NCI-H1048 (cell line): ENCODE results near the gene JMJD1C.
"Not testable (repeated sequence)": the region's sequence is repeated elsewhere in the genome, so short reads cannot be mapped to it uniquely, and the experiment has no call there.

ENCODE experiments used
- DNase-seq: peaks from one replicate; lab custom pipeline; 2025; lab: John Stamatoyannopoulos, UW

The JMJD1C gene

DNA sequence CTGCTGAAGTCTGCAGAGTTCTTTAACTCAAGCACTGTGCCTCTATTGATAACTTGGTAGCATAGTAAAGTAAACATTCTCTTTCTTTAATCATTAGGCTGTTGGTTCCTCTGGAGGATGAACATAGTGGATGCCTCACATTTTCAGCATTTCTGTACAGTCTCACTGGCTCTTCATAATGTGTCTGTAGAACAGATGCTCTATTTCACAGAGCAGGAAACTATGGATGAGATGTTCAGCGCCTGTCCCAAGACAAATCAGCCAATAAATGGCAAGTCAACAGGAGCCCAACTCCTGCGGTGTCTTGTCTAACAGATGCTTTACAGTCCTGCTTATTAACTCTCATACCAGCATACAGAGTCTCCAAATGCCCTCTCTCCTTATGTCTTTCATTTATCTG lies 296.2 kb downstream of the JMJD1C start:
- DNase-seq: no peak

DNA sequence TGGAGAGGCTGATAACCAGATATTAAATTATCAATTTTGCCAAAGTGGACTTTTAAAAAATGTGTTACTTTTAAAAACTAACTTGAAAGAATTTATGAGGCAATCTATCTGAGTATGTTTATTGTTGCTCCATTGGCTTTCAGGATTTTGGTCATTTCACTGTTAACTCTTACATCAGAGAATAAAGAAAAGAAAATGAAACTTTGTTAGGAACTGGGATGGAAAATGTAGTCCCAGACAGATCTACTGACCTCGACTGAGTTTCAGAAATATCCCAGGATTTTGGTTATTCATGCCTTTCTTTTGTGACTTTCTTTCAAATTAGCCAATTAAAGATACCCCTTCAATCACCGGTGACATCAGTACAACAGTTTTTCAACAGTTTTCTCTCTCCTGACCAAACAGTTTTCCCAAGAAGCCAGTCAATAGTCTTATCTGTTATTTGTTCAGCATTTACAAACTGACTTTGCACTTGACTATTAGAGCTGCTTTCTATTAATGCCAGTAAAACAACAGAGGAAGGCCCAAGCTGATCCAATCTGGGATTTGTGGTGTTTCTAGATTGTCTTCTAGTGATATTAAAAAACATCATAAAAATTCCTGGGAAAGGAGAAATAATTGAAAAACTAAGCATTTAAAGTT lies 296.8 kb downstream of the JMJD1C start:
- DNase-seq: no peak

DNA sequence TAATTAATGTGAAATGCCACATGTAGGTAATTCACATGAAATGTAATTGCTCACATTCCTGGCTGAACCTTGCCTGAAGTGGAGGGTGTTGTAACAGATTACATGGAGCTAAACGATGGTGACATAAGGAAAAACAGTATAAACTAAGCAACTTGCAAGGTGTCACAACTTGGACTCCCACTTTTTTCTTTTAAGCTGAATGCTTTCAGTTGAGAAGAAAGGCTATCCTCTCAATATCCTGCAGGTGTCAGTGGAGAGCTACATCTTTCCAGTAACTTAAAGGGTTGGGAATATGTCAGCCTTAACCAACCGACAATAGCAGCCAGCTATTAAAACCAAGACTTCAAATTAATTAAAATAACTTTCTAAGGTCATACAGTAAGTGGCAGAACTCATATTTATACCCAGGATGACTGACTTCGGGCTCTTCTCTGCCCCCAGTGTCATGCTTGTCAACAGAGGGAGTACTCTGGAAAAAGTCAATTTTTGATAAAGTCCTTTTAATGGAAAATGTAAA lies 299.0 kb downstream of the JMJD1C start:
- no peak for DNase-seq

DNA sequence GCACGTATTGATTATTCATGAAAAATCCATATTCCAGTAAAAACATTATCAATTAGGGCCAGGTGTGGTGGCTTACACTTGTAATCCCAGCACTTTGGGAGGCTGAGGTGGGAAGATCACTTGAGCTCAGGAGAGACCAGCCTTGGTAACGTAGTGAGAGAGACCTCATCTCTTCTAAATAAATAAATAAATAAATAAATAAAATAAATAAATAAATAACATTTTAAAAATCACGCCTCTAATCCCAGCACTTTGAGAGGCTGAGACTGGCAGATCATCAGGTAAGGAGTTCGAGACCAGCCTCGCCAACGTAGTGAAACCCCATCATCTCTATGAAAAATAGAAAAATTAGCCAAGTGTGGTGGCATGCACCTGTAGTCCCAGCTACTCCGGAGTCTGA lies 300.5 kb downstream of the JMJD1C start:
- DNase-seq: no peak

DNA sequence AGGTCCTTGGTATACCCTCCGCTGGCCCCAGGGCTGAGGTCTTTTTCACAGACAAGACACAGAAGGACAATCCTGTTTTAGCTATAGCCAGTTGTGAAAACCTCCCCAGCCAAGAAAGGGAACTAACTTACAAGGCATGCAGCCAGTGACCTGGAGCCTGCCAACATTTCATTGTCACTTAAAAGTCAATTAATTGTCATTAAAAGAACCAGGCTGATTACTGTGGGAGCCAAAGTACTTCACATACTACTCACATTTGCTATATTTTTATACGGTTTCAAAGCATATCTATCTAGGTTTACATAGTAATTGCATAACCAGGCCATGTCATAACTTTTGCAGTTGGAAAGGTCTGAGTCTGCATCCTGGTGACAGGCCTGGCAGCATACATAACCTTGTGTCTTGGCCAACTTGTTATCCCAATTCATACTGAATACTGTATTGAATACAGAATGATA lies 301.6 kb downstream of the JMJD1C start:
- DNase-seq: no peak

DNA sequence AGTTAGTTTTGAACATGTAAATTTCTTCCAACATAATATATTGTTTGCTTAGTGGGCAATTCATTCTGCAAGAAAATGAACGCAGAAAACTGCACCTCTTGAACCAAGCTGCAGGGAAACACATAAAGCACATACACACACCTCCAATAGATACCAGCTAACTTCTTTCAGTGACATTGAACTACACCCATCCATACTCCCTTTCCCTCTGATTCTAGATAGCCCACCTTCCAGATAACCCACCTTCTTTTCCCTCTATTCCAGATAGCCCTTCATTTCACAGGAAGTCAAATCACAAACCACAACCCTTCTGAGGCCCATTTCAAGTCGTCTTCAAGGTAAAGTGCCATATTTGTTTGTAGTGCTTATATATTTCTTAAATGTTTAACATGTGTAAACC lies 304.2 kb downstream of the JMJD1C start:
- DNase-seq: no peak

DNA sequence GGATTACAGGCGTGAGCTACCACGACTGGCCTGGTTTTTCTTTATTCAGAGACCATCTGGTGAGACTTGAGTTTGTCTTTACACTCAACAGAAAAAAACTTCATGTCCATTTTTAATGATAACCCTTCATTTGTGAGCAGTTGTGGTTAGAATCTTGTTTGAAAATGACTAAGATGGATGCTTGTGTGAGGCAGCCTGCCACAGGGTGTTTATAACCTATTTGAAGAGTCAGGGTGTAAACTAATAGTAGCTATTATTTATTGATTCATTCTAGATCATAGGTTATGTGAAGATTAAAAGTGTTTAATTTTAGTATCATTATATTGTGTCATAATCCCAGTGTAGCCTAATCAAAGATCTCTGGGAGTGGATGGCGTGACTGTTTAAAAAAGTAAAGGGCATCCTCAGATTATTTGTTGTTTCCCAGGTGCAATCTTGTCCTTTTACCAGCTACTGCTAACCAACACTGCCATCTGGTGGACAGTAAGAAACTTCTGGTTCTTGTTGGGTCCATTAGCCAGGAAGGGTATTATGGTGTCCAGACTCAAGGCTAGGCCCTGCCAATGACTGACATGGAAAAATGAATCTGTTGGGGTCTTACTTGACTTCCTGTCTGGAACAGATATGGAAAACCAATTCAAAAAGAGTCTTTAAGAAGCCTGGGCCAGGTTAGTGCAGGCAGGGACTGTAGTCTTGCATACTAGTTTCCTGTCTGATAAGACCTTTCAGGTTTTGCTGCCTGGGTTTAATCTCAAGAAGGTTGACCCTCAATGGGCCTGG lies 307.7 kb downstream of the JMJD1C start:
- peak; percentile 15 for DNase-seq

DNA sequence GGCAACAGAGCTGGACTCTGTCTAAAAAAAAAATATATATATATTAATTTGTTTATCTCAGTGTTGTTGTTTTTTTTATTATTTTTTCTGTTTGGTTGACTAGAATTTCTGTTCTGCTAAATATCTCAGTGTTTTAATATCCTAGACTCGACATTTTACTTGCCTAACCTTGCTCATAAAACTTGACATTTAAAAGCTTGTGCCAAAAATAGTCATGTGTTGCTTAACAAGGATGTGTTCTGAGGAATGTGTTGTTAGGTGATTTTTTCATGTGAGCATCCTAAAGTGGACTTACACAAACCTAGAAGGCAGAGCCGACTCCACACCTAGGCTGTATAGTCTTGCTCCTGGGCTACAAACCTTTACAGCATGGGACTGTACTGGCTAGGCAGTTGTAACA lies 309.5 kb downstream of the JMJD1C start:
- no peak for DNase-seq

DNA sequence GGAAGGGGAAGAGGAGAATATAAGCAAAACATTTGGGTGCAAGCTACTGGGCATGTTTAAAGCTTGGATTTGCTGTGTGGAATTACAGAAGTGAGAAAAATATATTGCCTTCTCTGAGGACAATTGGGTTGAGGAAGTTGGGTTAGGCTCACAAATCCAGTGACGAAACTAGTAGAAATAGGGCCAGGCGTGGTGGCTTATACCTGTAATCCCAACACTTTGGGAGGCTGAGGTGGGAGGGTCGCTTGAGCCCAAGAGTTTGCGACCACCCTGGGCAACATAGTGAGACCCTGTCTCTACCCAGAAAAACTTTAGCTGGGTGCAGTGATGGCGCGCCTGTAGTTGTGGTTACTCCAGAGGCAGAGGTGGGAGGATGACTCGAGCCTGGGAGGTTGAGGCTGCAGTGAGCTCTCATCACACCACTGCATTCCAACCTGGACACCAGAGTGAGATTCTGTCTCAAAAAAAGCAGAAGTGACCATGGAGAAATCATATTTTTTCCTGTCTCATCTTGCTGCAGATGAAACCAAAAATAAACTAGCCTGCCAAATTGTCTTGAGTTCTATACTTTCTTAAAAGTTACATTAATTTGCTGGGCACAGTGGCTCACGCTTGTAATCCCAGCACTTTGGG lies 310.3 kb downstream of the JMJD1C start:
- DNase-seq: no peak

DNA sequence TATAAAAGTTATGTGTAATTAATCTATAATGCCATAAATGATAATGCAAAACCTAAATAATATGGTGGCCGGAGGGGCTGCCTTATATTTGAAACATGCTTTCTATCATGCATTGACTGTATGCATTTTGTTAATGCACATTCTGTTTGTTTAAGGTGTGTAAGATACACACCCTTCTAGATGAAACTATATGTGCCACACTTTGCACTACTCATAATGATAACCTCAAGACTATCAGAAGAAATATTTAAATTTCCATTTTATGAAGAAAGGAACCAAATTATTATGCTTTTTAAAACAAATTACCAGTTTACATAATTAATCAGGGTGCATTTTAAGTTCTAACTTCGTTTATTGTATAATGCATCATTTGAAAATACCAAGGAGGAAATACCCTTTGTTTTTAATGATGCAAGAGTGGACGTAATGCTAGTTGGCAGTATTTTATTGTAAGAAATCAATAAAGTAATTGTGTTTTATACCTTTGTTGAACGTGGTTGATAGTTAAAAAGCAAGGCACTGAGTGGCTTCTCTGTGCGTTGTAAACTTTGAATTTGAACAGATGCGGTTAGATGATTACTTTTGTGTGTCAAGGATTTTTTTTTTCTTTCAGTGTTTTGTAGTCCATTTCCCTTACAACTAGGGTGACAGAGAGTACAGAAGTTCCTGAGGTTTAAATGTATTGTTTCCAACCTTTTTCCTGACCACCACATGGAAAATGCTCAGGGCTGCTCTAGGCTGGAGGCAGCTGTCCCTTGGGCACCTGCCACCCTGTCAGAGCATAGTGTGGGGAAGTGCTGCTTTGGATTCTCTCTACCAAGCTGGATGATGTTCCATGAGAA lies 311.0 kb downstream of the JMJD1C start:
- DNase-seq: no peak

DNA sequence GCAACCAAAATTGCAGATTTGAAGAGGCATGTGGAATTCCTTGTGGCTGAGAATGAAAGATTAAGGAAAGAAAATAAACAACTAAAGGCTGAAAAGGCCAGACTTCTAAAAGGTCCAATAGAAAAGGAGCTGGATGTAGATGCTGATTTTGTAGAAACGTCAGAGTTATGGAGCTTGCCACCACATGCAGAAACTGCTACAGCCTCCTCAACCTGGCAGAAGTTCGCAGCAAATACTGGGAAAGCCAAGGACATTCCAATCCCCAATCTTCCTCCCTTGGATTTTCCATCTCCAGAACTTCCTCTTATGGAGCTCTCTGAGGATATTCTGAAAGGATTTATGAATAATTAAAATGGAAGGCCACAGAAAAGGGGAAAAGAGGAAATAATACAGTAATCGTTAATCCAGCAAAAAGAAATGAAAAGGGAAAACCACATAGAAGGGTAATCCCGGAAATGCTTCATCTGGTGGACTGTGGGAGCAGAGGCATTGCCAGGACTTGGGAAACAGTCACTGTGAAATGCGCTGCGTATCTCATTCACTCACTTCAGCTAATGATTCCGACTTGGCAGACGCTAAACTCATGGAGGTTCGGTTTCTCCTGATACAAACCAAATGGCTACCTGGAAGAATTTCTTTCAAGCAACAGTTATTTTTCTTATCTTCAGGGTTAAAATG lies 311.8 kb downstream of the JMJD1C start:
- DNase-seq: not testable (repeated sequence)

DNA sequence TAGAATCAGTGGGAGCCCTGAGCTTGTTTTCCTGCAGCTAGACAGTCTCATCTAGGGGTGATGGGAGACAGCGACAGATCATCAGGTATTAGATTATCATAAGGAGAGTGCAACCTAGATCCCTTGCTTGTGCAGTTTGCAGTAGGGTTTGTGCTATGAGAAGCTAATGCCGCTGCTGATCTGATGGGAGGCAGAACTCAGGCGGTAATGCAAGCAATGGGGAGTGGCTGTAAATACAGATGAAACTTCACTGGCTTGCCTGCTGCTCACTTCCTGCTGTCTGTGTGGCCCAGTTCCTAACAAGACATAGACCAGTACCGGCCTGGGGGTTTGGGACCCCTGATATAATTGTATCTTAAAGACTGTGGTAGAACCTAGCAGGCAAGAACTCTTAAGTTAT lies 315.0 kb downstream of the JMJD1C start:
- no peak for DNase-seq

DNA sequence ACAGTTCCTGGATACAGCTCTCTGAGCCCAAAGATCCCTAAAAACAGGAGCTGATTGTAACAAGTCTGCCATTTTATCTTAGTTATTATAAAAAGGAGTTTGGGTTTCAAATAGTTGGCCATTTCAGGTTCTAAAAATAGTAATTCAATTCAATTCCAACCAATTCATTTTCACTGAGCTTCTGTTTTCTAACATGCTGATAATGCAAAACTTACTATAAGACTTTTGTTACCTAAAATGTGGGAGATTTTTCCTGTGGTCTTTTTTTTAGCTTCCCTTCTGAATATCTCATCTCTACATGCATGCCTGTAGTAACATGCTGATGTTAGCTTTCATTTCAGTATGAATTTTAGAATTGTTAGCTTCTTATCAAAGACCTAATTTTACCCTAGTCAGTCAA lies 319.3 kb downstream of the JMJD1C start:
- no peak for DNase-seq

DNA sequence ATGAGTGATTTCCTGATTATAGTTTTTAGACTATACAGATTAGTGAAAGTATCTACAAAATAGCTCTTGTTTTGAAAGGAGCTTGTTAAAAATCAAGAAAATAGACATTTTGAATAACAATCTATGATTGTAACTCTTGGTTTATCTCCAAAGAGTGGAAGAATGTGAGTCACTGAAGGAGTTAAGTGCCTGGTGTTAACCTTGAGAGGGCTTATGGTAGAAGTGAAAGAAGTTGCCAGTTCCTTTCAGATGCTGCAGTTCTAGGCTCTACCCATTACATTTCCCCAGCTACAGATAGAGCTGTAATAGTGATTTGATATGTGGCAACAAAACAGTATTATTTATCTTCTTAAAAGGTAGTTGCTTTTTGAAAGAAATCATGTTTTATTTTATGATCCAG lies 320.0 kb downstream of the JMJD1C start:
- no peak for DNase-seq

DNA sequence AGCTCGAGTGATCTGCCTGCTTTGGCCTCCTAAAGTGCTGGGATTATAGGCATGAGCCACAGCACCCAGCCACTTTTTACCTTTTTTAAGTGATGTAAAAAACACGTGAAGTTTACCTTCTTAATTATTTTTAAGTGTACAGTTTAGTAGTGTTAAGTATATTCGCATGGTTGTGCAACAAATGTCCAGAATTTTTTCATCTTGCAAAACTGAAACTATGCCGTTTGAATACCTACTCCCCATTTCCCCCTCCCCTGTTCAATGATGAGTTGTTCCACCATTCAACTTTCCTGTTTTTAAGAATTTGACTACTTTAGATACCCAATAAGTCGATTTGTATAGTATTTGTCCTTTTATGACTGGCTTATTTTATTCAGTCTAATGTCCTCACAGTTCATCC lies 321.8 kb downstream of the JMJD1C start:
- no peak for DNase-seq

DNA sequence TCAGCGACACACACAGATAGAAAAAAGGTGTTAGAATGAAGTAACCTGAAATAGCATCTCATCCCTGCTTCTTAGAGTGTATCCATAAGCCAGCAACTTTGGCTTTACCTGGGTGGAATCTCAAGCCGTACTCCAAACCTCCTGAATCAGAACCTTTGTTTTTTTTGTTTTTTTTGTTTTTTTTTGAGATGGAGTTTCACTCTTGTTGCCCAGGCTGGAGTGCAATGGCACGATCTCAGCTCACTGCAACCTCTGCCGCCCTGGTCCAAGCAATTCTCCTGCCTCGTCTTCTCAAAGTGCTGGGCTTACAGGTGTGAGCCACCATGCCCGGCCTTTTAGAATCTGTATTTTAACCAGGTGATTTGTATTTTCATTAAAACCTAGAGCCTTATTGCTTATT lies 323.6 kb downstream of the JMJD1C start:
- no peak for DNase-seq

DNA sequence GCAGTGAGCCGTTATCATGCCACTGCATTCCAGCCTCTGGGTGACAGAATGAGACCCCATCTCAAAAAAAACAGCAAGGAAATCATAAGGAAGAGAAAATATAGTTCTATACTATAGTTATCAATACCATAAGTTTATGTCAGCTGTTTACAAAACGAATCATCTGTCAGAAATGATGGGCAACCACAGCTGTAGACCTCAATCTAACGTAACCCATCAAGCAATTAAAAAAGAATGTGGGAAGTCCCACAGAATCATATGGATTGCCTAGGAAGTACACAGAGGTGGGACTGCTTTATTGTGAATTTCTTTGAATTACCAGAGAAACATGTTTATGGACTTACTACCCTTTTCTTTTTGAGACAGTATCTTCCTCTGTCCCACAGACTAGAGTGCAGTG lies 325.7 kb downstream of the JMJD1C start:
- no peak for DNase-seq

DNA sequence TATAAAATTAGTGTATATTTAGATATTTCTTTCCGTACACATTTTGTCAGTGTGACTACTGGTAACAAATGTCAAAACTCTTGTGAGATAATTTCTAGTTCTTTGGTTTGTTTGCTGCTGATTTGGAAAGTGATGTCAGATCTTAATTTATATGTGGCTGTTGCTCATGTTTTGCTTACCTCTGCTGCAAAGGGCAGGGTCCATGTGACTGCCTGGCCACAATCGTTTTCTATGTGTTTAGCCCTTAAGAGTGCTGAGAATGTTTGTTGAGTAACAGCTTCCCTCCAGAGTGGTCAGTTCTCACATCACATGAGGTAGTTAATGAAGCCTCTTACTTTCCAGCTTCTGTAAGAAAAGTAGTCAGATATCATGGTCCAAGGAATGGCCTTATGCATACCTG lies 328.5 kb downstream of the JMJD1C start:
- DNase-seq: no peak

DNA sequence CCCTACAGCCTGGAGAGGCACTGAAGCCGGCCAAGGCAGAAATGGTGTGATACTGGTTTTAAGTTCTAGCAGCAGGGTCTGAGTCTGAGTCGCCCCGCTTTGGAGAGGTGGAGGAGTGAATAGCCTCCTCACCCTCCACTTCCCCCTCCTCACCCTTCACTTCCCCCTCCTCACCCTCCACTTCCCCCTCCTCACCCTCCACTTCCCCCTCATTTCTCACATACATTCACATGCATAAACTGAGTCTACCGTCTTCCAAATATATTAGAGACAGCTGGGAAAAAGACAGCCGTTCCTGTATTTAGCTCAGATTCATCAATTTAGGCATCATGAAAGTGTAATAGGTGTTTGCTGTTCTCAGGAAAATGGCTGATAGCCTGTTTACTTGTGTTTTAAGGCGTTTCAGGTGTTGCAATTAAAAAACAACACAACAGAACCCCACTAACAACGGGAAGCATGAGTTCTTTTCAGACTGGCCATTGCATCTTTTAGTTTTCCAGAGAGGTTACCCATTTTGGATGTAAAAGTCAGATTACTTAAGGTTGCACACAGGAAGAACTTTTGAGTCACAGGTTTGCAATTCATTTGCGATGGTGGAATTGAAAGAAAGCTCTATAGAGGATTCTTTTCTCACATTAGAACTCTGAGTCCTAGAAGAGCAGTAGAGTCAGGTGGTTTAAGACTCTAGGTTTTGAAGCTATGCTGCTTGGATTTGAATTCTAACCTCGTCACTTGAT lies 331.8 kb downstream of the JMJD1C start:
- no peak for DNase-seq

DNA sequence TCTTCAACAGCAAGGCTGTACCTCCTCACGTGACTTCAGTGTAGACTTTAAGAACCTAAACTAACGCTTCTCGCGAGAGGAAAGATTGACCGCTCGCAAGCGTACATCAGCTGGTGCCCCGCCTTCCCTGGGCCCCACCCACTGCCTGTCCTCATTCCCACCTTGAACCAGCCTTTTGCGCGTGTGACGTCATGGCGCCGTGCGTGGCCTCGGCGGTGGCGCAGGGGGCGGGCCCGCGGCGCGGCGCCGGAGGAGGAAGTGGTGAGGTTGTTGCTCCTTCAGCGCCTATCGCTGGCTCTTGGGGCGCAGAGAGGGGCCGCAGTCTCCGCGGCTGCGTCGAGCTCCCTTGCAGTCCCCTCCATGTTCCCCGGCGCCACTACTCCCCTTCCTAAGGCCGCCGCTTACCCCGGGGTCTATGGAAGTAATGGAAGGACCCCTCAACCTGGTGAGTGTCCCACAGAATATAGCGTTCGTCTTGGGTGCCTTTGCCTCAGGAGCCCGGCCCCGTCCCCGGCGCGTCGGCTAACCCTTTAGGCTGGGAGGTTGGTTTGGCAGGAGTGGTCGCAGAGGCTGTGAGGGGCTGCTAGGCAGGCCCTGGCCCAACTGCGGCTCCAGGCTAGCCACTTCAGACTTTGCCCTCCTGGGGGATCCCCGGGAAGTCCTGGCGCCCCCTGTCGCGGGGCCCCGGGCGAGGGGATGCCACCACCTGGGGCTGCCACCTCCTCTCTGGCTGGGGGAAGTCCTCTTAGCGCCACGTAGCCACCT lies 332.5 kb downstream of the JMJD1C start, which contains the start of gene NRBF2:
NRBF2 (plus strand) TSS at position 273 of the 765 bp plus-strand sequence; CDS start at position 416, 143 bp downstream.
- peak; percentile 96 for DNase-seq
